Mucosa of descending colon (tissue), 3 donors: Measurements from ENCODE around the gene KCNB1. TPM values are rescaled to one million over a fixed set of nuclear protein-coding genes. Genes with fewer than 3 reads are reported as not detected.

Source experiments
- ATAC-seq: fragments of 200-7000 bp; cut with Tn5 transposase; one replicate; pipeline ENCODE4 v1.9.1; 2020; ENCODE audit warnings: mild to moderate bottlenecking, moderate library complexity
- DNase-seq, 3 donors: peaks; one replicate each; pipeline ENCODE4 v3.0.0-alpha.2; 2020
- H3K36me3 ChIP-seq: fragments of 200-600 bp; one replicate; pipeline ENCODE4 v1.8.0; 2021; ENCODE audit warnings: low read depth, mild to moderate bottlenecking
- H3K4me1 ChIP-seq: fragments of 200-600 bp; one replicate; pipeline ENCODE4 v1.8.0; 2021; ENCODE audit warnings: low read depth, mild to moderate bottlenecking
- H3K4me3 ChIP-seq: fragments of 200-600 bp; one replicate; pipeline ENCODE4 v1.8.0; 2021; ENCODE audit warnings: mild to moderate bottlenecking
- H3K9me3 ChIP-seq: fragments of 200-600 bp; one replicate; pipeline ENCODE4 v1.8.0; 2021; ENCODE audit warnings: mild to moderate bottlenecking
- intact Hi-C, 2 donors: fragments of 100-400 bp; cut with DNase I in 1 of 2; cut with micrococcal nuclease in 1 of 2; formaldehyde crosslinking; loops; one replicate each; pipeline versions ENCODE4 v1.11.0 to v1.11.1; 2022; cut with DNase I, micrococcal nuclease
- total RNA-seq, 3 donors: library from RNA; stranded (reverse); fragmentation: NEBNext Ultra II Directional in 2 of 3; extraction: Animal tissue kit (Norgen Biotek cat#: 25700) in 2 of 3; gene quantifications; one replicate each; pipeline versions ENCODE4 v1.2.1 to v1.2.4, GENCODE V29; 2021 to 2023
- TF ChIP-seq, protein P1 (sequence below): fragments of 200-600 bp; IDR thresholded peaks from one replicate; pipeline ENCODE4 v1.8.0; 2022; ENCODE audit warnings: antibody characterized with exemption, mild to moderate bottlenecking
- donor health status: DM: no; HTN: no; CAD: no; lungs with moderate emphysema.
- donor health status: DM: no; HTN: no; CAD: no.
- donor health status: DM: no; HTN: yes; CAD: no.

The KCNB1 gene
- total RNA-seq, 3 donors from 2014 or later, result 0.46 to 14.6 (median 2.3) TPM

- ATAC-seq (no peak), DNase-seq (no peak)
- H3K9me3 ChIP-seq, result no peaks in the 10 kb centered on the region
- peaks cover 5% of the 10 kb centered on the region for H3K4me1 ChIP-seq
- no peak overlapping the region for H3K4me3 ChIP-seq
- intact Hi-C loops, result no loop called here
- TF ChIP-seq, protein P1, sequence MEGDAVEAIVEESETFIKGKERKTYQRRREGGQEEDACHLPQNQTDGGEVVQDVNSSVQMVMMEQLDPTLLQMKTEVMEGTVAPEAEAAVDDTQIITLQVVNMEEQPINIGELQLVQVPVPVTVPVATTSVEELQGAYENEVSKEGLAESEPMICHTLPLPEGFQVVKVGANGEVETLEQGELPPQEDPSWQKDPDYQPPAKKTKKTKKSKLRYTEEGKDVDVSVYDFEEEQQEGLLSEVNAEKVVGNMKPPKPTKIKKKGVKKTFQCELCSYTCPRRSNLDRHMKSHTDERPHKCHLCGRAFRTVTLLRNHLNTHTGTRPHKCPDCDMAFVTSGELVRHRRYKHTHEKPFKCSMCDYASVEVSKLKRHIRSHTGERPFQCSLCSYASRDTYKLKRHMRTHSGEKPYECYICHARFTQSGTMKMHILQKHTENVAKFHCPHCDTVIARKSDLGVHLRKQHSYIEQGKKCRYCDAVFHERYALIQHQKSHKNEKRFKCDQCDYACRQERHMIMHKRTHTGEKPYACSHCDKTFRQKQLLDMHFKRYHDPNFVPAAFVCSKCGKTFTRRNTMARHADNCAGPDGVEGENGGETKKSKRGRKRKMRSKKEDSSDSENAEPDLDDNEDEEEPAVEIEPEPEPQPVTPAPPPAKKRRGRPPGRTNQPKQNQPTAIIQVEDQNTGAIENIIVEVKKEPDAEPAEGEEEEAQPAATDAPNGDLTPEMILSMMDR, result no peak
- no peaks in the 10 kb centered on the region for H3K36me3 ChIP-seq
Observed at GRCh38 chr20:49417843-49418555, 64.5 kb downstream of the KCNB1 start.

DNA sequence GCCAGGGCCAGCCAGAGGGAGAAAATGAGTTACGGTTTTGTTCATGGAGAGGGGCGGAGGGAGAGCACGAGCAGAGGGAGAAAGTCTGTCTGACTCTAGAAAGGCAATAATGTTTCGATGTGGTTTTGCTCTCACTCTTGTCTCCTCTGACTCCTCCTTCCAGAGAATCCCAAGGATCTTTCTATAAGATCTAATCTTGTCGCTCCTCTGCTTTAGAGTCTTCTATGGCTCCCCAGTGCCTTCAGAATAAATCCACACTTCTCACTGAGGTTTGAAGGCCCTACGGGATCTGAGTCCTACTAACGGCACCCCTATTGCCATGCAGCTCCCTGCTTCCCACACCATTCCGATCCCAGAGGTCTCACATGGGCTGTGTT, 66.8 kb downstream of the KCNB1 start:
- H3K36me3 ChIP-seq, result no peaks in the 10 kb centered on the region
- H3K4me3 ChIP-seq, result no peak overlapping the region
- TF ChIP-seq, protein P1, result no peak
- H3K4me1 ChIP-seq, result peaks cover 3% of the 10 kb centered on the region
- intact Hi-C loops, result no loop called here
- DNase-seq (no peak), ATAC-seq (no peak)
- no peaks in the 10 kb centered on the region for H3K9me3 ChIP-seq

DNA sequence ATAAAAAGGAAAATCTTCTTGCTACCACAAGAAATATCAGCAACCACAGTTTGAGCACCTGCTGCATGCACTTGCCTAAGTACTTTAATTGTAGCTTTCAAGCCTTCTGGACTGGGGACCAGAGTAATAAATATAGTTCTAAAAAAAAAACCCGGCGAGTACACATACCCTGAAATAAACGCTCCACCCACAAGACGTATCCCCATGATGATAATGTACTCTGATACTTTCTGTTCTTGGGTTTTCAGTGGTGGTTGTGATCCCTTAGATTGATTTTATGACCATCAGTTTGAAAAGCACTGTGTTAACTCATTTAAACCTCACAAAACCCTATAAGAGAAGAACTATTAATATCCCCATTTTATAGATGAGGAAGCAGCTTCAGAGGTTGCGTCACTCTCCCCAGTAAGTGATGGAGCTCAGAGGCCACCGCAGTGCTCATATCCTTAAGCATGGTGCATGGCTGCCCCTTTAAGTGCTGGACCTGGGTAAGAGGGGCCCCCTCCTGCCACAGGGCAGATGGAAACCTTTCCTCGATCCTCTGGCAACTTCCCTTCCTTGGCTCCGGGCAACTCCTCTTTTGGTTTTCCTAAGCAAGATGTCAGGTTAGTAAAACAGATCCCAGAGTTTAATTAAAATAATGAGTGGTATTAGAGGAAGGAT, 67.3 kb downstream of the KCNB1 start:
- ATAC-seq, result no peak
- DNase-seq, result no peak
- Histone ChIP-seq H3K36me3 (no peaks in the 10 kb centered on the region), H3K4me1 (no peaks in the 10 kb centered on the region), H3K9me3 (no peaks in the 10 kb centered on the region), H3K4me3 (no peak overlapping the region)
- TF ChIP-seq, protein P1, result no peak
- intact Hi-C loops, result no loop called here

GRCh38 chr20:49413677-49414076, 68.8 kb downstream of the KCNB1 start:
- no peak overlapping the region for H3K4me3 ChIP-seq
- no peaks in the 10 kb centered on the region for H3K9me3 ChIP-seq

GRCh38 chr20:49412953-49413352, 69.5 kb downstream of the KCNB1 start:
- DNase-seq, result no peak
- no peaks in the 10 kb centered on the region for H3K36me3 ChIP-seq
- TF ChIP-seq, protein P1, result no peak
- no peak for ATAC-seq
- no peaks in the 10 kb centered on the region for H3K9me3 ChIP-seq
- H3K4me3 ChIP-seq, result no peak overlapping the region
- intact Hi-C loops, result no loop called here
- no peaks in the 10 kb centered on the region for H3K4me1 ChIP-seq

More at GRCh38 chr20:49413677-49414076, 68.8 kb downstream of the KCNB1 start:
- Histone ChIP-seq H3K4me1 (no peaks in the 10 kb centered on the region), H3K36me3 (no peaks in the 10 kb centered on the region)
- intact Hi-C loops, result no loop called here
- no peak for ATAC-seq
- DNase-seq, result no peak
- TF ChIP-seq, protein P1, result no peak
